Raji (cell line): Measurements from ENCODE around the gene GARIN5A.
A peak's percentile ranks its signal among the peaks of the same experiment; 100 is the strongest.

Experiments
- POLR2A ChIP-seq: IDR thresholded peaks from 2 replicates; pipeline ENCODE4 v1.6.1; 2011; ENCODE audit warnings: low read depth, low read length, control low read depth; ENCODE audit not compliant: insufficient read depth

The GARIN5A gene

GRCh38 chr19:50512112-50512998, 35.7 kb upstream of the GARIN5A start:
- no peak for TF ChIP-seq POLR2A

GRCh38 chr19:50511069-50511822, 34.6 kb upstream of the GARIN5A start, which contains the start of gene JOSD2:
TSS of gene JOSD2 (minus strand) at chr19:50511191. CDS start at chr19:50510431, 760 bp downstream.
- peak; percentile 54 for TF ChIP-seq POLR2A

DNA sequence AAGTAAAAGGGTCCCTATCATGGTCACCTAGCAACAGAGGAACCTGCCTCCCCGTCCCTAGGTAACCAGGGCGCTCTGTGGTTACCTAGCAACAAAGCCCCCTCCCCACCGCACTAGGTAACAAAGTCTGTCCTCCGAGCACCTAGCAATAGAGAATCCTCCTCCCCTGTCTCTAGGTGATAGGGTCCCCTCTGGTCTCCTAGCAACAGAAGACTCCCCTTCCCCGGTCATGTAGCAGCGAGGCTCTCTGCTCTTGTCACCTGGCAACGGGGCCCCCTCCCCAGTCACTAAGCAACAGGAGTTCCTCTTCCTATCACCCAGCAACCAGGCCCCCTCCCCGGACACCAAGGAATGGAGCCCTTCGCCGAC, 34.0 kb upstream of the GARIN5A start:
- TF ChIP-seq POLR2A: no peak

DNA sequence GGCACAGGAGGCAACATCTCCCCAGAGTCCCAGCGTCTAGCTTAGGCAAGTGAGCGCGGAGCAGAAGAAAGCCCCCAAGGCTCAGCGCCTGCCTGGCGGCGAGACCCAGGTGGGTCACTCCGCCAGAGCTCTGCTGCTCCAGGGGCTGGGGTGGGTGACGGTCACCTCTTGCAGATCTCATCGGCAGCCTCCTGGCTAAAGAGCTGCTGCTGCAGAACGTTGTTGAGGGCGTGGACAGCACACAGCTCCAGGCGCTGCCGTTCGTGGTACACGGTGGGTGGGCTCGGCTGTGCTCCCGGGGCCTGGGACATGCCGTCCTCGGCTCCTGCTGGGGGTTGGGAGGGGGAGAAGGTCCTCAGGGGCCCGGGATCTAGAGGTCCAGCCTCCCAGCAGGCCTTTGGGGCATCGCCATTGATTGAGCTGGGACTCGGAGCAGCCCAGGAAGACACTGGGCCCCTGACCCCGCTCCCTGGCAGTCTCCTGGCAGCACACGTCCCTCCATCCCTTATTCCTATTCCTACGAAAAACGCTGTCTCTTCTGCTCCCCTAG, 33.5 kb upstream of the GARIN5A start:
- TF ChIP-seq POLR2A: no peak

- TF ChIP-seq POLR2A: no peak
Observed at GRCh38 chr19:50509366-50509765, 32.7 kb upstream of the GARIN5A start.

- TF ChIP-seq POLR2A: no peak
Observed at GRCh38 chr19:50508843-50509190, 32.2 kb upstream of the GARIN5A start.

GRCh38 chr19:50507376-50507775, 30.7 kb upstream of the GARIN5A start:
- no peak for TF ChIP-seq POLR2A

GRCh38 chr19:50506700-50507099, 30.1 kb upstream of the GARIN5A start:
- TF ChIP-seq POLR2A: no peak

GRCh38 chr19:50505856-50506611, 29.4 kb upstream of the GARIN5A start:
- TF ChIP-seq POLR2A: no peak

DNA sequence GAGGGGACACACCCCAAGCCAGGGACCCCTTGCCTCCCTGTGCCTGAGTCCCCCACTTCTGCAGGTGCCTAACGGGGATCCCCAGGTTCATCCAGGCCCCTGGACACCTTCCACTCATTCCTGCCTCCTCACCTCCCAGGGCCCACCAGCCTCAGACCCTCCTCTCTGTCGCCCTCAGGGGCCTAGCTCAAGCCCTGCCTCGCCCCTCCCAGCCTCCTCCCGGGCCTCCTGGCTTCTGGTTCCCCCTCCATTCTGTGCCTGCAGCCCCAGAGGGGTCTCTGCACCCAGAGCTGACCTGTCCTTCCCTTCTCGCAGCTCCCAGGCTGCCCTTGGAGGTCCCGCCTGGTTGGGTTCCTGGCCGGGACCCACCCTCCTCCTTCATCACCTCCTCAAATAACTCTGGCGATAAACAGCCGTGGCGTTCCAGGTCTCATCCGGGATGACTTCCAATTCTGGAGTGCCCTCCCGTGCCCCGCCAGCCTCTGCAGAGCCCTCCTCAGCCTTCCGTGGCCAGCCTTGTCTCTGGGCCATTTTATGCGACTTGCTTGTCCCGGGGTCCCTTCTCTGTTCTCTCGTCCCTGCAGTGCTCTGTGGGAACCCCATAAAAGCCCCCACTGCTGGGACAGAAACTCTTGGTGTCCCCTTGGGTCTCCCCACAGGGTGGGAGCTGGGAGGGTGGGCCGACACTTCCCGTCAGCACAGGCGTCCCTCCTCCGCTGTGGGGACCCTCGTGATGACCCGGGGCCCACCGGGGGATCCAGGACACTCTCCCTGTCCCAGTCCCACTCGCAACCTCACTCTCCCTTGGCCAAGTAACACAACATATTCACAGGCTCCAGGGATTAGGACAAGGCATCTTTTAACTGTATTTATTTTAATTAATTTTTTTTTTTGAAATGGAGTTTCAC, 25.2 kb upstream of the GARIN5A start:
- TF ChIP-seq POLR2A: no peak

DNA sequence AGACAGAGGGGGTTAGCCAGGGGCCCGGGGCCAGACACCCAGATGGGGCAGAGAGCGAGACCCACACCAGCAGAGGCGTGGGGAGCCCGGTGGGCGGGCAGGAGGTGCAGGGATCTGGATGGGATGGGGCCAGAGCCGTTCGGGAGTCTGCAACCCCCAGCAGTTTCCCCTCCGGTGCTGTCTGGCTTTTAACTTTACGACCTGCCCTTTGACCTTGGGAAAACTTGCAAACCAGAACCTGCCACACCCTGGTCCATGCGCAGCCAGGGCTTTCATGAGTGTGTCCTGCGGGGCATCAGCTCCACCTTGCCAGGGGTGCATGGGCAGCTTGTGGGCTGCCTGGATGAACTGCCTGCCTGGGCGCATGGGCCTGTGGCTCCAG, 24.5 kb upstream of the GARIN5A start:
- no peak for TF ChIP-seq POLR2A

DNA sequence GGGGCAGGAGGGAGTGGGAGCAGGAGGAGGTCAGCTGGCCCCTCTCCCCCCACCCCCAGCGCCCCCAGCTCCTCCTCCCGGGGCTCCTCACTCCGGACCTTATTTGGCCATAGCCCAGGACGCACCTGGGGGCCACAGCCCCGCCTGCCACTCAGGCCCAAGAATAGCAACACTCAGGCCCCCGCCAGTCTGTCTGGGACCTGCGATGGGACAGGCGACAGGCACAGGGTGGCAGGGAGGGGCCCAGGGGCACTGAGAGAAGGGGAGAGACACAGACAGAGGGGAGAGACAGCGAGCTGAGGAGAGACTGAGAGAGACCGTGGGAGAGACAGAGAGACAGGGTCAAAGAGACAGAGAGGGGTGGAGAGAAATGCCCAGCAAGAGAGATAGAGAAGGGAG, 24.1 kb upstream of the GARIN5A start:
- no peak for TF ChIP-seq POLR2A

- no peak for TF ChIP-seq POLR2A
Observed at GRCh38 chr19:50500060-50500752, 23.6 kb upstream of the GARIN5A start.
